CD1c-positive myeloid dendritic cell (primary cell): ENCODE results near the gene BAAT.
"Not testable (repeated sequence)": the region's sequence is repeated elsewhere in the genome, so short reads cannot be mapped to it uniquely, and the experiment has no call there.

Experiments used
- DNase-seq: peaks from one replicate; pipeline ENCODE4 v3.0.0-alpha.2; 2016; ENCODE audit errors: extremely low spot score

BAAT gene

GRCh38 chr9:101384873-101385536 lies at the start of gene BAAT:
Gene BAAT, minus strand, starts transcription at chr9:101385006. Its CDS starts 13,602 bp downstream, at chr9:101371404.
- not testable (repeated sequence) for DNase-seq

- DNase-seq, result no peak
Observed at GRCh38 chr9:101433229-101433628, 48.4 kb upstream of the BAAT start.

- DNase-seq, result no peak
Observed at GRCh38 chr9:101432740-101433139, 47.9 kb upstream of the BAAT start.

DNA sequence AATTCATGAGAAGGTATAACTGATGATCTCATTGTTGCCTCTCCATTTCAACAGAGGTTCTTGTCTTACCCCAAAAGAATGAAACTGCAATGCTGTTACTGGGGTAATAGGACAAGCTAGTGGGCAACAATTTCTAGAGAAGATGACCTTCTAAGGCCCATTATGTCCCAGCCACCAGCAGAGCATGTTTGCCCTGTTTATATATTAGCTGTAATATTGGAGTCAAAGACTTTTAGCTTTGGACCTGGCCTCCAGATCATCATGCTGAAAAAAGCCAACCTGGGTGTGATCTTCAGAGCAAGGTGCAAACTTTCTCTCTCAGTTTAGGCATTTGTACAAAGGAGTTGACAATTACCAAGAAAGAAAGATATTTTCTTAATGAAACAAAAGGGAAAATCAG lies 47.4 kb upstream of the BAAT start:
- no peak for DNase-seq

GRCh38 chr9:101429736-101430135 lies 44.9 kb upstream of the BAAT start:
- DNase-seq, result no peak

DNA sequence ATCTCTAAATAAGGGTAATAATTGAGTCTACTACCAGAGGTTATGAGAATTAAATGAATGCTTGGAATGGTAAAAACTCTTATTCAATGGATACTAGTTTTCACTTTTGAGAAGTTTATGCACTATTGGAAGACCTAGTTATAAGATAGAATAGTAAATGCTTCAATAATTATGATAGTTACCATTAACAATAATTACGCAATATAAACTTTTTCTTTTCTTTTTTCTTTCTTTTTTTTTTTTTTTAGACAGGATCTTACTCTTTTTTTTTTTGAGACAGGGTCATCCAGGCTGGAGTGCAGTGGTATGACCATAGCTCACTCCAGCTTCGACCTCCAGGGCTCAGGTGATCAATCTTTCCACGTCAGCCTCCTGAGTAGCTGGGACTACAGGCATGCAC lies 44.1 kb upstream of the BAAT start:
- DNase-seq, result no peak

DNA sequence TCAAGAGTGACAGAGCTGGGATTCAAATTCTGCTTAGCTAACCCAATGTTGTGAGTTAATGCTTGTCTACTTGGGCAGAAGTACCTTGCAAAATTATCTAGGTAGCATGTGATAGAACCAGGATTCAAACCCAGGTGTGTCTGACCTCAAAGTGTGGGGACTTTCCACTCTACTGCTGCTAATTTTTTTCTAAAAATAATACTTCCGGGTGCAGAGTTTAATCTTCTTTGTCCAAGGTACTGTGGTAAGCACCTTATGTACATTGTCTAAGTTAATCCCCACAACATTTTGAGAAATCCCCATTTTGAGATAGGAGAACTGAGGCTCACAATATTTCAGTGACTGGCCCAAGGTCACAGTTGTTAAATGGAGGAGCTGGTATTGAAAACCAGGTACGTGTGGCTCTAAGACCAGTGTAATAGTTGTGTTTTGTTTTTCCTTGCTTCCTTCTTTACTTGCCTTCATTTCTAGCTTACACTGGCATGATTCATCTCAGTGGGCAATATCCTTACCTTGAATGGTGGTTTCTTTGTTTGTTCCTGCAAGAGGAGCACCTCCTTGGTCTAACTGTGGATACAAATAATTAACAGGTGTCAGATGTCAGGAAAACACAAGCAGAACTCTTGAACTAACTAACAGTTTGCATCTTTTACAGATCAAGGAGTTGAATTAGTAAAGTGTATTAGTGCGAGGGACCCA lies 43.3 kb upstream of the BAAT start:
- no peak for DNase-seq

- no peak for DNase-seq
Observed at GRCh38 chr9:101427358-101427757, 42.6 kb upstream of the BAAT start.

- no peak for DNase-seq
Observed at GRCh38 chr9:101421653-101422065, 36.9 kb upstream of the BAAT start.

DNA sequence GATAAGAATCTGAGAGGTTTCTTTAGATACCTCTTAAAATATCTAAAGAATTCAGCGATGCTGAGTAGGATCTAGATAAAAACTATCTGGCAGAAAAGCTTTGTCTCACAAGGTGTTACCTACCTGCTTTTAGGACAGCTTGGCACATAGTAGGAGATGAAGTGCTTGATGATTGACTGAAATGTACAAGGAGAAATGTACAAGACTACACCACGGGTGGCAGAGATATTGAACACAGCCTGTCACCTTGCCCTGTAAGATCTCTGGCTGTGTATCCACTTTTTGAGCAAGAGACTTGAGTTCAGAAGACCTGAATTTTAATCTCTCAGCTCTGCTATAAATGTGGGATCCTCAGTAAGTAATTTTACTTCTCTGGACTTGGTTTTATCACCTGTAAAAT lies 35.1 kb upstream of the BAAT start:
- no peak for DNase-seq

DNA sequence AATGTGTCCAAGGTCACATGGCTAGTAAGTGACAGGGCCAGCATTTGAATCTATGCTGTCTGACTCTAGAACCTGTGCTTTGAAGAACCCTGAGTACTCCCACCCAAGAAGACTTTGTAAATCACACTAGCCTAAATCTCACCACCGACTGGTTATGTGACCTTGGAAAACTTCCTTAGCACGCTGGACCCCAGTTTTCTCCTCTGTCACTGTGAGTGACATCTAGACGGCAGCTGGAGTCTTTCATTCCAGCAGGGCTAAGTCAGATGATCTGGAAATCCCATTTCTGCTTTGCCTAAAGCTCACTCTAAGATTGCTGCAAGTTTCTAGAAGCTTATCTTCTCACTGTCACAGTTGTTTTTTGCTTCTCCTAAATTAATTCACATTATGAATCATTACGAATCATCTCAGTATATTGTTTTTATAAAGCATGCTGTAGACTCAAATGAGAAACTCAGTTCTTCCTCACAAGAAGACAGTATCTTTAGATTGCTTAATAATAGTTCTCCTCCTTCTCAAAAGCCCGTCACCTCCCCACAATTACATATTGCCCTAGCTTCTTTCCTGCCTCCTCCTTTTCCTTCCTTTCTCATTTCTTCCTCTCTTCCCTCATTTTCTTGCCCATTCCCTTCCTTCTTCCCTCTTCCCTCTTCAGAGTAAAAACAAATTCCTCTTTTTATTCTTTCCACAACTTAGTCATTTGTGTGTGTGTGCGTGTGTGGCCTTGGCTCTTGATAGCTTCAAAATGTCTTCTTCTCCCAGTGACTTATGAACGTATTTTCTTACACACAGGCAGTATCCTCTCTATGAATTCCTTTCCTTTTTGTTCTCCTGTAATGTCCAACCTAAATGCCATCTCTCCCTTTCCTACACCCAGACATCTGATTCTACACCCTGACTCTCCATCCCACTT lies 34.0 kb upstream of the BAAT start:
- no peak for DNase-seq

DNA sequence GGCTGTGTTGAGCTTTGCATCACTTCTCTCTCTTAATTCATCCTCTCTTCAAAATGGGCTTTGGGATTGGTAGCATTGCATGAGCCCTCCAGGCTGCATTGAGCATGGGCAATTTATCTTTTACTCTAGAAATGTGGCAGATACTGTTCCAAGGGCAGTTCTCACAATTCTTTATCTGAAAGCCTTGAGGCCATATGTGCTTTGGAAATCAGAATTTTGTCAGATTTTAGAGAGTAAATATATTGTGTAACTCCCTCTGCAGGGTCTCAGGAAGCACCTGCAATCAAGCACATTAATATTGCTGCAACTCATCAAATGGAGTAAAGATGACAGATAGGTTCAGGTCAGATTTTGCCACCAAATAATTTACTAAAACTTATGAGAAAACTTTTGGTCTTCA lies 33.2 kb upstream of the BAAT start:
- DNase-seq, result no peak

DNA sequence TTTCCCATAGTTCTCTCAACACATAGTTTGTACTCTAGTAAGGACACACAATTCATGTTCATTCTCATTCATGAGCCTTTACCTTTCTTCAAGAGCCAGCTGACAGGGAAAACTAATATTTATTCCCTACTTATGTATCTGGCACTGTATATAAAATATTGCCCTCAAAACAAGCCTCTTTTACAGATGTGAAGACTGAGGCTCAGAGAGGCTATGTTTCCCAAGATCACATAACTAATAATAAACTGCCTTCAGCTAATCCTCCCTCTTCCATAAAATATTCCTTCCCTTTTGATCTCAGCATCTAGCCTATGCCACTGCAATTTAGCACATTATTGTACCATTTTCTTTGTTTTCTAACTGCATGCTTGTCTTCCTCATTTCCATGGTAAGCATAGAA lies 32.6 kb upstream of the BAAT start:
- DNase-seq, result no peak

GRCh38 chr9:101415578-101415977 lies 30.8 kb upstream of the BAAT start:
- no peak for DNase-seq

- no peak for DNase-seq
Observed at GRCh38 chr9:101414839-101415238, 30.0 kb upstream of the BAAT start.

DNA sequence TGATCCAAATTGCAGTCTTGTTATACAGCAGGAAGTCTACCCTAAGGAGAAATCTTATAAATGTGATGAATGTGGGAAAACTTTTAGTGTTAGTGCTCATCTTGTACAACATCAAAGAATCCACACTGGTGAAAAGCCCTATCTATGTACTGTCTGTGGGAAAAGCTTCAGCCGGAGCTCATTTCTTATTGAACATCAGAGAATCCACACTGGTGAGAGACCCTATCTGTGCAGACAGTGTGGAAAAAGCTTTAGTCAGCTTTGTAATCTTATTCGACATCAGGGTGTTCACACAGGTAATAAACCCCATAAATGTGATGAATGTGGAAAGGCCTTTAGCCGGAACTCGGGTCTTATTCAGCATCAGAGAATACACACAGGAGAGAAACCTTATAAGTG lies 24.3 kb upstream of the BAAT start:
- no peak for DNase-seq

DNA sequence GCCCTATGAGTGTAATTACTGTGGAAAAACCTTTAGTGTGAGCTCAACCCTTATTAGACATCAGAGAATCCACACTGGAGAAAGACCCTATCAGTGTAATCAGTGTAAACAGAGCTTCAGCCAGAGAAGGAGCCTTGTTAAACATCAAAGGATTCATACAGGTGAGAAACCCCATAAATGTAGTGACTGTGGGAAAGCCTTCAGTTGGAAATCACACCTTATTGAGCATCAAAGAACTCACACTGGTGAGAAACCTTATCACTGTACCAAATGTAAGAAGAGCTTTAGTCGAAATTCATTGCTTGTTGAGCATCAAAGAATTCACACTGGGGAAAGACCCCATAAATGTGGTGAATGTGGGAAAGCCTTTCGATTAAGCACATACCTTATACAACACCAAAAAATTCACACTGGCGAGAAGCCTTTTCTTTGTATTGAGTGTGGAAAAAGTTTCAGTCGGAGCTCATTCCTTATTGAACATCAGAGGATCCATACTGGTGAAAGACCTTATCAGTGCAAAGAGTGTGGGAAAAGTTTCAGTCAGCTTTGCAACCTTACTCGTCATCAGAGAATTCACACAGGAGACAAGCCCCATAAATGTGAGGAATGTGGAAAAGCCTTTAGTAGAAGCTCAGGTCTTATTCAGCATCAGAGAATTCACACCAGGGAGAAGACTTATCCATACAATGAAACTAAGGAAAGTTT lies 23.7 kb upstream of the BAAT start:
- DNase-seq, result no peak

DNA sequence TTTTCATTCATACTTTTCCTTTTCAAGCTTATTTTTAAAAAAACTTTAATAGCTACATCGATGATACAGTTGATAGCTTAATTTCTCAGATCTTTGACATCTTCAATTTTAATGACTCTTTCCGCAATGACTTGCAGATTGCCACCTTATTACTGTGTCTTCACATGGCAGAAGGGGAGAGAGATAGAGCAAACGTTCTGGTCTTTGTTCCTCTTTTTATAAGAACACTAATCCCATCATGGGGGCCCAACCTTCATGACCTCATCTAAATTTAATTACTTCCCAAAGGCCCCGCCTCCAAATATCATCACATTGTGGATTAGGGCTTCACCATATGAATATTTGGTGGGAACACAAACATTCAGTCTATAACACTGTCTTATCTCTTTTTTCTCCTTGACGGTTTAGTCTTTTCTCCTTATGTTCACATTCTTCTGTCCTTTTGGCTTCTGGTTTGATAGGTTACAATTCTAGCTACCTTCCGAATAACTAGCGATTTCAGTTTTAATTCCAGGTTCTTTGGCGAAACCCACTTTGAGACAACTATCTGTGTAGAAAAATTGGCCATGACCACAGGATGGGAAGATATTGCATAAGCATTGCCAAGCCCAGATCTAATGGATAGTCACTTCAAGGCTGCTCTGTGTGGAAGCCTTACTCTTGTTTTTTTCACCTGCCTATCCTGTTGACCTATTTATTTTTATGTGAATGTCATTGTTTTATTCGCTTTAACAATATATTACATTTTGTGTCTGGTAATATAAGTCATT lies 18.9 kb upstream of the BAAT start:
- DNase-seq, result no peak

GRCh38 chr9:101400120-101400519 lies 15.3 kb upstream of the BAAT start:
- DNase-seq, result peak; percentile 31

GRCh38 chr9:101399643-101399970 lies 14.8 kb upstream of the BAAT start:
- peak; percentile 55 for DNase-seq

- peak; percentile 3 for DNase-seq
Observed at GRCh38 chr9:101398930-101399642, 14.3 kb upstream of the BAAT start.
